SU-DHL-6 (cell line): ENCODE results near the gene GRID2.

ENCODE experiments used
- H2AFZ ChIP-seq: fragments of 200-600 bp; sonication (generic); 2 replicates; pipeline ENCODE4 v1.6.1; 2014; ENCODE audit warnings: low read depth, mild to moderate bottlenecking, moderate library complexity, mixed read lengths, antibody characterized with exemption, low read length; ENCODE audit not compliant: severe bottlenecking
- H3F3A ChIP-seq: fragments of 200-600 bp; shearing (Covaris generic); 2 replicates; pipeline ENCODE4 v1.6.0; 2016; ENCODE audit warnings: antibody characterized with exemption, mild to moderate bottlenecking; ENCODE audit not compliant: insufficient read depth
- H3K27ac ChIP-seq: fragments of 200-600 bp; sonication (generic); 2 replicates; pipeline ENCODE4 v1.5.1; 2016; ENCODE audit warnings: low read depth, mild to moderate bottlenecking, low read length, moderate library complexity, mixed read lengths
- H3K27me3 ChIP-seq: fragments of 200-600 bp; sonication (generic), shearing (Covaris generic); 2 replicates; pipeline ENCODE4 v1.6.0; 2014; ENCODE audit warnings: mild to moderate bottlenecking, low read length
- H3K36me3 ChIP-seq: fragments of 200-600 bp; sonication (generic); 2 replicates; pipeline ENCODE4 v1.6.1; 2014; ENCODE audit warnings: mild to moderate bottlenecking, low read length, mixed read lengths
- H3K4me2 ChIP-seq: fragments of 300-600, 200-600 bp; shearing (Covaris generic), sonication (generic); 2 replicates; pipeline ENCODE4 v1.6.0; 2014; ENCODE audit warnings: low read length, low read depth, mild to moderate bottlenecking; ENCODE audit not compliant: poor library complexity, severe bottlenecking
- H3K4me3 ChIP-seq: fragments of 200-600 bp; sonication (generic); 2 replicates; pipeline ENCODE4 v1.5.1; 2014; ENCODE audit warnings: antibody characterized with exemption, low read length, mild to moderate bottlenecking, mixed read lengths; ENCODE audit not compliant: insufficient read depth, poor library complexity, severe bottlenecking
- H3K79me2 ChIP-seq: fragments of 200-600 bp; sonication (generic); 2 replicates; pipeline ENCODE4 v1.6.1; 2014; ENCODE audit warnings: mild to moderate bottlenecking, low read length, moderate library complexity; ENCODE audit not compliant: insufficient read depth
- H3K9ac ChIP-seq: fragments of 200-600 bp; sonication (generic); 2 replicates; pipeline ENCODE4 v1.7.0; 2014; ENCODE audit warnings: mild to moderate bottlenecking, low read length
- H3K9me2 ChIP-seq: fragments of 200-600 bp; sonication (generic); replicated peaks from 2 replicates; pipeline ENCODE4 v1.6.1; 2014; ENCODE audit warnings: low read length; ENCODE audit not compliant: insufficient read depth
- H3K9me3 ChIP-seq: fragments of 200-600 bp; sonication (generic); 2 replicates; pipeline ENCODE4 v1.6.1; 2014; ENCODE audit warnings: low read length, mixed read lengths; ENCODE audit not compliant: insufficient read depth
- H4K20me1 ChIP-seq: fragments of 200-600 bp; sonication (generic); 2 replicates; pipeline ENCODE4 v1.6.1; 2014; ENCODE audit warnings: low read depth, mild to moderate bottlenecking, antibody characterized with exemption, low read length, moderate library complexity, mixed read lengths
- EZH2phosphoT487 ChIP-seq: fragments of 200-600 bp; sonication (generic), shearing (Covaris generic); conservative IDR thresholded peaks from 2 replicates; pipeline ENCODE4 v1.6.1; 2018; ENCODE audit warnings: mild to moderate bottlenecking, antibody characterized with exemption, low read length, moderate library complexity, mixed read lengths
- TF ChIP-seq, protein P1 (sequence below): fragments of 200-600 bp; sonication (generic); IDR thresholded peaks from one replicate; pipeline ENCODE4 v1.5.1; 2017; ENCODE audit warnings: antibody characterized with exemption, mild to moderate bottlenecking, low read length, moderate library complexity; ENCODE audit not compliant: insufficient read depth, poor library complexity, severe bottlenecking

The GRID2 gene

DNA sequence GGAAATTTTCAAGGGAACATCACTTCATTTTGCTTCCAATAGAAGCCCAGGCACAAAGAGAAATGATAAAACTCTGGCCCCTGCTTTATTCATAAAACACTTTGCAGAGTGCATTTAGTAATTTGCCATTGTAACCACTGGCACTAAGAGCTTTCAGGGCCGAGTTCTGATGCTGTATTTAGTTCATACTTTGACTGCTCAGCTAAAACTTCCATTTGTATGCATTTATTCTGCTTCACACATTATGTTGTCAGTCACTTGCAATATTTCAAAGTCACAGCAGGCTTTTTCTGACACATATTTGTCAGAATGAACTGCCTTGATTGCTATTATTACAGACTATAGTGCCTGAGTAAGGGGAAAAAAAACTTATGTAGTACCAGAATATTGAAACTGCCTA, 1350.4 kb downstream of the GRID2 start:
- H3K9ac ChIP-seq = no peak overlapping the region
- H3K9me2 ChIP-seq = no peaks in the 10 kb centered on the region
- TF ChIP-seq, protein P1, sequence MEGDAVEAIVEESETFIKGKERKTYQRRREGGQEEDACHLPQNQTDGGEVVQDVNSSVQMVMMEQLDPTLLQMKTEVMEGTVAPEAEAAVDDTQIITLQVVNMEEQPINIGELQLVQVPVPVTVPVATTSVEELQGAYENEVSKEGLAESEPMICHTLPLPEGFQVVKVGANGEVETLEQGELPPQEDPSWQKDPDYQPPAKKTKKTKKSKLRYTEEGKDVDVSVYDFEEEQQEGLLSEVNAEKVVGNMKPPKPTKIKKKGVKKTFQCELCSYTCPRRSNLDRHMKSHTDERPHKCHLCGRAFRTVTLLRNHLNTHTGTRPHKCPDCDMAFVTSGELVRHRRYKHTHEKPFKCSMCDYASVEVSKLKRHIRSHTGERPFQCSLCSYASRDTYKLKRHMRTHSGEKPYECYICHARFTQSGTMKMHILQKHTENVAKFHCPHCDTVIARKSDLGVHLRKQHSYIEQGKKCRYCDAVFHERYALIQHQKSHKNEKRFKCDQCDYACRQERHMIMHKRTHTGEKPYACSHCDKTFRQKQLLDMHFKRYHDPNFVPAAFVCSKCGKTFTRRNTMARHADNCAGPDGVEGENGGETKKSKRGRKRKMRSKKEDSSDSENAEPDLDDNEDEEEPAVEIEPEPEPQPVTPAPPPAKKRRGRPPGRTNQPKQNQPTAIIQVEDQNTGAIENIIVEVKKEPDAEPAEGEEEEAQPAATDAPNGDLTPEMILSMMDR = no peak
- TF ChIP-seq EZH2phosphoT487 = no peak

DNA sequence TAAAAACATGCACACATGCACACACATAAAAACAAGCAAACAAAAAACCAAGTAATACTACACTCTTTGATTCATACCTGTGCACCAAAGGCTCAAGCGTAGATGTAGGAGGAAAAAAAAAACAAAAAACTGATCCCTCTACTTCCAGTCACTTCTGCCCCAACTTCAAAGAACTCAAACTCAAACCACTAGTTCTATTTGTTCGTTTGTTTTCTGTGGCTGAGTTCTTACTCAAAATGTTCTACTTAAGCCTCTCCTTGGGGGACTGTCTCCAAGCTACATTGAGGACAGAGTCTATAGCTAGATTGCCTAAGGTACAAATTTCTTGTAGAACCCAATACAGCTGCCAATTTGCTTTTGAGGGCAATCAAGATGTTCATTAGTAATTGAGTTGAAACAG, 1353.8 kb downstream of the GRID2 start:
- Histone ChIP-seq H2AFZ (no peak overlapping the region), H3K9me2 (no peaks in the 10 kb centered on the region)

More for the DNA sequence above, 1350.4 kb downstream of the GRID2 start:
- H3K36me3 ChIP-seq = no peaks in the 10 kb centered on the region
- H3K27me3 ChIP-seq = no peaks in the 10 kb centered on the region
- H4K20me1 ChIP-seq = no peaks in the 10 kb centered on the region
- no peak overlapping the region for H3K4me2 ChIP-seq
- H2AFZ ChIP-seq = no peak overlapping the region
- no peaks in the 10 kb centered on the region for H3K79me2 ChIP-seq
- H3K4me3 ChIP-seq = no peak overlapping the region
- H3F3A ChIP-seq = no peaks in the 10 kb centered on the region
- H3K27ac ChIP-seq = no peak overlapping the region
- no peaks in the 10 kb centered on the region for H3K9me3 ChIP-seq

DNA sequence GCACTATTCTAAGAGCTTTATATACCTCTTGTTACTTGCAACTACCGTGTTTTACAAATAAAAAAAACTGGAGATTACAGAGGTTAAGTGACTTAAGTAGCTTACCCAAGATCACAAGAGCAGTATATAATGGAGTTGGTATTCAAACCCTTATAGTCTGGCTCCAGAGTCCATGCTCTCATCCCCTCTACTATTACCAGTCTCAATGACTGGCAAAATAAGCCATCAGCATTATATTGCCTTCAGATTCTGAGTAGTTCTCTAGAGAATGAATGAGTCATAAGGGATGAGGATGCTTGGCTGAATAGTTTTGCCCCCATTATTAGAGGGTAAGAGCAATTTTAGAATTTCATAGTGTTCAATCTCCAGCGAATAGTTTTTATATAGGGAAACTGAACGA, 1354.7 kb downstream of the GRID2 start:
- Histone ChIP-seq H3K9me3 (no peaks in the 10 kb centered on the region), H3K36me3 (no peaks in the 10 kb centered on the region), H4K20me1 (no peaks in the 10 kb centered on the region), H3K9me2 (no peaks in the 10 kb centered on the region), H3K4me3 (no peak overlapping the region), H3K27me3 (no peaks in the 10 kb centered on the region), H3K79me2 (no peaks in the 10 kb centered on the region), H3K27ac (no peak overlapping the region), H3K9ac (no peak overlapping the region), H3F3A (no peaks in the 10 kb centered on the region), H2AFZ (no peak overlapping the region), H3K4me2 (no peak overlapping the region)
- no peak for TF ChIP-seq EZH2phosphoT487
- TF ChIP-seq, protein P1 = no peak

More for the DNA sequence above, 1353.8 kb downstream of the GRID2 start:
- Histone ChIP-seq H3K9me3 (no peaks in the 10 kb centered on the region), H3K9ac (no peak overlapping the region), H3K36me3 (no peaks in the 10 kb centered on the region), H3K4me2 (no peak overlapping the region), H3F3A (no peaks in the 10 kb centered on the region), H3K4me3 (no peak overlapping the region), H3K79me2 (no peaks in the 10 kb centered on the region), H3K27ac (no peak overlapping the region), H4K20me1 (no peaks in the 10 kb centered on the region), H3K27me3 (no peaks in the 10 kb centered on the region)
- TF ChIP-seq EZH2phosphoT487 = no peak
- TF ChIP-seq, protein P1 = no peak

DNA sequence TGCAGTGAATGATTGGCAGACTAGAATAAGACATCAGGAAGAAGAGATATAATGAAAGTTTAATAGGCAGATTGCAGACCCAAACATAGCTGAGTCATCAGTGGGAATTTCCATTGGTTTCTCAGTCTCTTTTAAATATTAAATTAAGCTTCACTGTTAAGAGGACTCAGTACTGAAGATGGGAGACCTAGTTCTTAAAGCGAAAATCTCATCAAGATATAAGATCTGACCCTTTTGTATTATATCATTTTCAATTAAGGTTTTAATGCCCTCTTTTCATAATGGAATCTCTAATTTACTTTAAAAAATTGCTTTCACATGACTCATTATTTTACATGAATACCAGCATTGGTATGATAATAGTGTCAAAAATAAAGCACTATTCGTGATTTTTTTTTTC, 1355.9 kb downstream of the GRID2 start:
- H3K36me3 ChIP-seq = no peaks in the 10 kb centered on the region
- no peak overlapping the region for H3K9ac ChIP-seq
- no peak overlapping the region for H3K27ac ChIP-seq
- no peak overlapping the region for H2AFZ ChIP-seq
- H3K4me3 ChIP-seq = no peak overlapping the region
- H4K20me1 ChIP-seq = no peaks in the 10 kb centered on the region
- H3K79me2 ChIP-seq = no peaks in the 10 kb centered on the region
- no peak for TF ChIP-seq EZH2phosphoT487
- TF ChIP-seq, protein P1 = no peak
- no peaks in the 10 kb centered on the region for H3K27me3 ChIP-seq
- H3K9me3 ChIP-seq = no peaks in the 10 kb centered on the region
- no peak overlapping the region for H3K4me2 ChIP-seq
- no peaks in the 10 kb centered on the region for H3F3A ChIP-seq
- H3K9me2 ChIP-seq = no peaks in the 10 kb centered on the region
